Measurements from ENCODE around the gene NPEPL1.

GRCh38 chr20:58706975-58707681, 14.5 kb downstream of the NPEPL1 start:
- TF ChIP-seq CTCF (IDR thresholded peaks at IDR 0.05) (no peak), POLR2A (IDR thresholded peaks at IDR 0.05) (no peak)

Data from breast epithelium (tissue), 3 donors.